GM12878 (cell line): ENCODE measurements around the gene NTN3.

Source experiments
- BACH1 ChIP-seq: fragments of 450-650 bp; IDR thresholded peaks from 2 replicates; pipeline ENCODE4 v1.6.1; 2017; ENCODE audit warnings: mild to moderate bottlenecking, borderline replicate concordance
- BRCA1 ChIP-seq: IDR thresholded peaks from 2 replicates; pipeline ENCODE4 v1.6.1; 2011; ENCODE audit warnings: low read depth, low read length, improper control_type of control experiment
- CBFB ChIP-seq: IDR thresholded peaks from 2 replicates; pipeline ENCODE4 v1.6.1; 2016; ENCODE audit warnings: antibody characterized with exemption, low read depth
- CTCF ChIP-seq, 3 experiments: IDR thresholded peaks in 2 of 3; conservative IDR thresholded peaks in 1 of 3; 2 replicates each; pipeline ENCODE4 v1.5.1; 2011; ENCODE audit warnings: low read depth in 3 of 3, low read length in 3 of 3, mild to moderate bottlenecking in 3 of 3, control low read depth in 2 of 3, moderate library complexity in 2 of 3, inconsistent platforms in 1 of 3, mixed read lengths in 1 of 3; ENCODE audit not compliant: control insufficient read depth in 2 of 3, insufficient read depth in 1 of 3; ENCODE audit errors: extremely low read depth in 1 of 3
- EGR1 ChIP-seq, 2 experiments: IDR thresholded peaks; 1 replicate in 1 of 2; 2 replicates in 1 of 2; pipeline ENCODE4 v1.6.1; 2011 to 2012; ENCODE audit warnings: low read depth in 2 of 2, low read length in 2 of 2, borderline replicate concordance in 1 of 2, mild to moderate bottlenecking in 1 of 2, moderate library complexity in 1 of 2
- EP300 ChIP-seq, 2 experiments: fragments of 150-350 bp in 1 of 2; IDR thresholded peaks; 2 replicates each; pipeline ENCODE4 v1.6.1; 2011 to 2012; ENCODE audit warnings: low read depth in 2 of 2, low read length in 2 of 2, borderline replicate concordance in 1 of 2, improper control_type of control experiment in 1 of 2, inconsistent platforms in 1 of 2; ENCODE audit not compliant: control insufficient read depth in 1 of 2
- MAX ChIP-seq: IDR thresholded peaks from 2 replicates; pipeline ENCODE4 v1.6.1; 2012; ENCODE audit warnings: low read depth, low read length, improper control_type of control experiment
- POLR2AphosphoS5 ChIP-seq: IDR thresholded peaks from 2 replicates; pipeline ENCODE4 v1.6.1; 2011; ENCODE audit warnings: mild to moderate bottlenecking, low read length, inconsistent platforms
- RELA ChIP-seq: fragments of 450-650 bp; IDR thresholded peaks from 2 replicates; pipeline ENCODE4 v1.8.0; 2014; ENCODE audit warnings: borderline replicate concordance; ENCODE audit not compliant: partially characterized antibody
- SUZ12 ChIP-seq: fragments of 200-600 bp; sonication (generic); IDR thresholded peaks from one replicate; pipeline ENCODE4 v1.6.1; 2018; ENCODE audit warnings: antibody characterized with exemption, mild to moderate bottlenecking; ENCODE audit not compliant: unreplicated experiment
- TAF1 ChIP-seq: IDR thresholded peaks from 2 replicates; pipeline ENCODE4 v1.6.1; 2011; ENCODE audit warnings: mild to moderate bottlenecking, low read depth, low read length, borderline replicate concordance
- TARDBP ChIP-seq: IDR thresholded peaks from 2 replicates; pipeline ENCODE4 v1.6.1; 2016; ENCODE audit warnings: borderline replicate concordance
- YY1 ChIP-seq: IDR thresholded peaks from 2 replicates; pipeline ENCODE4 v1.6.1; 2011; ENCODE audit warnings: low read depth, mild to moderate bottlenecking, low read length
- ZNF274 ChIP-seq: IDR thresholded peaks from one replicate; pipeline ENCODE4 v1.8.0; 2011; ENCODE audit not compliant: insufficient read length, insufficient read depth

- TF ChIP-seq RELA: no peak
- TF ChIP-seq TARDBP: no peak
- no peak for TF ChIP-seq ZNF274
- TF ChIP-seq EP300 (IDR thresholded peaks at IDR 0.05; ENCODE audit: borderline replicate concordance in 1 of 2, control insufficient read depth in 1 of 2, low read depth in 2 of 2, low read length in 2 of 2): no peak
- TF ChIP-seq CTCF (IDR thresholded peaks at IDR 0.05 in 2 of 3, conservative IDR thresholded peaks at IDR 0.05 in 1 of 3; ENCODE audit: control insufficient read depth in 2 of 3, extremely low read depth in 1 of 3, insufficient read depth in 1 of 3, low read depth in 3 of 3, low read length in 3 of 3): no peak
- TF ChIP-seq BRCA1: no peak
- no peak for TF ChIP-seq SUZ12
- TF ChIP-seq MAX: no peak
- no peak for TF ChIP-seq EGR1 (IDR thresholded peaks at IDR 0.05; ENCODE audit: borderline replicate concordance in 1 of 2, low read depth in 2 of 2, low read length in 2 of 2)
- no peak for TF ChIP-seq YY1
- TF ChIP-seq POLR2AphosphoS5: 0 out of 2 replicates have a peak, but pooled peaks have one; percentile 41
- no peak for TF ChIP-seq BACH1
- TF ChIP-seq CBFB: no peak
- TF ChIP-seq TAF1: no peak
Measured at GRCh38 chr16:2518823-2519710, 48.0 kb downstream of the NTN3 start.
